ENCODE data around the gene GALNTL6. TPM values are rescaled to one million over a fixed set of nuclear protein-coding genes. Genes with fewer than 3 reads are reported as not detected.

The GALNTL6 gene
- total and polyA plus RNA-seq, 7 experiments from 2014 or later, result not detected

GRCh38 chr4:172009446-172010230 lies 196.4 kb downstream of the GALNTL6 start:
- Mint-ChIP-seq H3K27me3 (no peaks in the 10 kb centered on the region), H3K4me3 (no peak overlapping the region), H3K27ac (no peak overlapping the region), H3K36me3 (no peaks in the 10 kb centered on the region), H3K4me1 (peaks cover 0 to 3% (median 0%) of the 10 kb centered on the region in 7 donors), H3K9me3 (peaks cover 0 to 22% (median 3%) of the 10 kb centered on the region in 11 donors)
- H3K4me3 ChIP-seq (ENCODE audit: low read length), result no peak overlapping the region
- no peak for ATAC-seq
- H3K27ac ChIP-seq (ENCODE audit: low read depth, low read length), result no peak overlapping the region
- no peak for DNase-seq
- H3K36me3 ChIP-seq (ENCODE audit: control insufficient read depth in 2 of 3, insufficient read depth in 3 of 3, low read length in 3 of 3), result no peaks in the 10 kb centered on the region
- H3K27me3 ChIP-seq (ENCODE audit: control insufficient read depth in 2 of 2, insufficient read depth in 2 of 2, low read length in 2 of 2), result no peaks in the 10 kb centered on the region
- H3K9me3 ChIP-seq (ENCODE audit: control insufficient read depth in 2 of 3, low read length in 3 of 3), result no peaks in the 10 kb centered on the region
- POLR2A ChIA-PET, result interaction anchor here (0.9 kb wide), 1 partner anchor 34 kb away, joined by 3 read pairs; no protein-coding TSS in a partner anchor
- CTCF ChIA-PET, result no interaction called here
- H3K4me1 ChIP-seq (ENCODE audit: control insufficient read depth in 2 of 2, insufficient read depth in 2 of 2, low read length in 2 of 2), result no peaks in the 10 kb centered on the region
- intact Hi-C loops (cut with micrococcal nuclease), result no loop called here

- H3K27me3 Mint-ChIP-seq, result no peaks in the 10 kb centered on the region
- ChIA-PET CTCF (no interaction called here), POLR2A (no interaction called here)
- intact Hi-C loops (cut with micrococcal nuclease), result no loop called here
- ATAC-seq (no peak), DNase-seq (no peak)
- no peak overlapping the region for H3K27ac ChIP-seq (ENCODE audit: low read depth, low read length)
- no peaks in the 10 kb centered on the region for H3K36me3 ChIP-seq (ENCODE audit: control insufficient read depth in 2 of 3, insufficient read depth in 3 of 3, low read length in 3 of 3)
- peaks cover 0 to 29% (median 4%) of the 10 kb centered on the region in 11 donors for H3K9me3 Mint-ChIP-seq
- H3K4me1 ChIP-seq (ENCODE audit: control insufficient read depth in 2 of 2, insufficient read depth in 2 of 2, low read length in 2 of 2), result no peaks in the 10 kb centered on the region
- H3K27ac Mint-ChIP-seq, result no peak overlapping the region
- peaks cover 0 to 3% (median 0%) of the 10 kb centered on the region in 7 donors for H3K4me1 Mint-ChIP-seq
- H3K4me3 Mint-ChIP-seq, result no peak overlapping the region
- H3K27me3 ChIP-seq (ENCODE audit: control insufficient read depth in 2 of 2, insufficient read depth in 2 of 2, low read length in 2 of 2), result no peaks in the 10 kb centered on the region
- no peaks in the 10 kb centered on the region for H3K36me3 Mint-ChIP-seq
- no peaks in the 10 kb centered on the region for H3K9me3 ChIP-seq (ENCODE audit: control insufficient read depth in 2 of 3, low read length in 3 of 3)
- H3K4me3 ChIP-seq (ENCODE audit: low read length), result no peak overlapping the region
These were observed 198.0 kb downstream of the GALNTL6 start for GRCh38 chr4:172011196-172011595.

GRCh38 chr4:172018358-172018757 lies 205.2 kb downstream of the GALNTL6 start:
- Mint-ChIP-seq H3K27ac (no peak overlapping the region), H3K9me3 (peaks cover 0 to 32% (median 7%) of the 10 kb centered on the region in 11 donors), H3K4me3 (no peak overlapping the region), H3K36me3 (no peaks in the 10 kb centered on the region), H3K4me1 (no peaks in the 10 kb centered on the region), H3K27me3 (no peaks in the 10 kb centered on the region)
- Histone ChIP-seq H3K36me3 (ENCODE audit: control insufficient read depth in 2 of 3, insufficient read depth in 3 of 3, low read length in 3 of 3) (no peaks in the 10 kb centered on the region), H3K27me3 (ENCODE audit: control insufficient read depth in 2 of 2, insufficient read depth in 2 of 2, low read length in 2 of 2) (no peaks in the 10 kb centered on the region), H3K4me1 (ENCODE audit: control insufficient read depth in 2 of 2, insufficient read depth in 2 of 2, low read length in 2 of 2) (no peaks in the 10 kb centered on the region), H3K27ac (ENCODE audit: low read depth, low read length) (no peak overlapping the region), H3K4me3 (ENCODE audit: low read length) (no peak overlapping the region), H3K9me3 (ENCODE audit: control insufficient read depth in 2 of 3, low read length in 3 of 3) (no peaks in the 10 kb centered on the region)
- intact Hi-C loops (cut with micrococcal nuclease), result no loop called here
- DNase-seq (no peak), ATAC-seq (no peak)
- POLR2A ChIA-PET, result no interaction called here
- CTCF ChIA-PET, result no interaction called here

GRCh38 chr4:172035562-172035961 lies 222.4 kb downstream of the GALNTL6 start:
- H3K27ac ChIP-seq (ENCODE audit: low read depth, low read length), result no peak overlapping the region
- Mint-ChIP-seq H3K4me1 (no peaks in the 10 kb centered on the region), H3K27ac (no peak overlapping the region), H3K4me3 (no peak overlapping the region), H3K27me3 (no peaks in the 10 kb centered on the region), H3K9me3 (peaks cover 0 to 4% (median 0%) of the 10 kb centered on the region in 11 donors), H3K36me3 (no peaks in the 10 kb centered on the region)
- no peaks in the 10 kb centered on the region for H3K9me3 ChIP-seq (ENCODE audit: control insufficient read depth in 2 of 3, low read length in 3 of 3)
- no peaks in the 10 kb centered on the region for H3K36me3 ChIP-seq (ENCODE audit: control insufficient read depth in 2 of 3, insufficient read depth in 3 of 3, low read length in 3 of 3)
- no peaks in the 10 kb centered on the region for H3K4me1 ChIP-seq (ENCODE audit: control insufficient read depth in 2 of 2, insufficient read depth in 2 of 2, low read length in 2 of 2)
- POLR2A ChIA-PET, result no interaction called here
- CTCF ChIA-PET, result no interaction called here
- ATAC-seq, result no peak
- intact Hi-C loops (cut with micrococcal nuclease), result no loop called here
- H3K27me3 ChIP-seq (ENCODE audit: control insufficient read depth in 2 of 2, insufficient read depth in 2 of 2, low read length in 2 of 2), result no peaks in the 10 kb centered on the region
- no peak overlapping the region for H3K4me3 ChIP-seq (ENCODE audit: low read length)
- no peak for DNase-seq

- no peaks in the 10 kb centered on the region for H3K4me1 Mint-ChIP-seq
- no peaks in the 10 kb centered on the region for H3K36me3 Mint-ChIP-seq
- DNase-seq (no peak), ATAC-seq (no peak)
- H3K27me3 Mint-ChIP-seq, result no peaks in the 10 kb centered on the region
- H3K27ac Mint-ChIP-seq, result no peak overlapping the region
- Histone ChIP-seq H3K4me1 (ENCODE audit: control insufficient read depth in 2 of 2, insufficient read depth in 2 of 2, low read length in 2 of 2) (no peaks in the 10 kb centered on the region), H3K27ac (ENCODE audit: low read depth, low read length) (no peak overlapping the region), H3K4me3 (ENCODE audit: low read length) (no peak overlapping the region), H3K9me3 (ENCODE audit: control insufficient read depth in 2 of 3, low read length in 3 of 3) (no peaks in the 10 kb centered on the region), H3K27me3 (ENCODE audit: control insufficient read depth in 2 of 2, insufficient read depth in 2 of 2, low read length in 2 of 2) (no peaks in the 10 kb centered on the region), H3K36me3 (ENCODE audit: control insufficient read depth in 2 of 3, insufficient read depth in 3 of 3, low read length in 3 of 3) (no peaks in the 10 kb centered on the region)
- intact Hi-C loops (cut with micrococcal nuclease), result no loop called here
- no peak overlapping the region for H3K4me3 Mint-ChIP-seq
- POLR2A ChIA-PET, result no interaction called here
- CTCF ChIA-PET, result no interaction called here
- peaks cover 0 to 4% (median 0%) of the 10 kb centered on the region in 11 donors for H3K9me3 Mint-ChIP-seq
These were observed 227.6 kb downstream of the GALNTL6 start for GRCh38 chr4:172040766-172041165.

- H3K27me3 Mint-ChIP-seq, result no peaks in the 10 kb centered on the region
- Histone ChIP-seq H3K36me3 (ENCODE audit: control insufficient read depth in 2 of 3, insufficient read depth in 3 of 3, low read length in 3 of 3) (no peaks in the 10 kb centered on the region), H3K27me3 (ENCODE audit: control insufficient read depth in 2 of 2, insufficient read depth in 2 of 2, low read length in 2 of 2) (no peaks in the 10 kb centered on the region), H3K4me1 (ENCODE audit: control insufficient read depth in 2 of 2, insufficient read depth in 2 of 2, low read length in 2 of 2) (no peaks in the 10 kb centered on the region), H3K27ac (ENCODE audit: low read depth, low read length) (no peak overlapping the region), H3K4me3 (ENCODE audit: low read length) (no peak overlapping the region), H3K9me3 (ENCODE audit: control insufficient read depth in 2 of 3, low read length in 3 of 3) (no peaks in the 10 kb centered on the region)
- H3K9me3 Mint-ChIP-seq, result peaks cover 0 to 10% (median 0%) of the 10 kb centered on the region in 11 donors
- ChIA-PET CTCF (no interaction called here), POLR2A (no interaction called here)
- H3K36me3 Mint-ChIP-seq, result no peaks in the 10 kb centered on the region
- no peak overlapping the region for H3K4me3 Mint-ChIP-seq
- intact Hi-C loops (cut with micrococcal nuclease), result no loop called here
- no peak overlapping the region for H3K27ac Mint-ChIP-seq
- DNase-seq (no peak), ATAC-seq (no peak)
- H3K4me1 Mint-ChIP-seq, result no peaks in the 10 kb centered on the region
These were observed 229.5 kb downstream of the GALNTL6 start for GRCh38 chr4:172042714-172043114.

- intact Hi-C loops (cut with micrococcal nuclease), result no loop called here
- Histone ChIP-seq H3K9me3 (ENCODE audit: control insufficient read depth in 2 of 3, low read length in 3 of 3) (no peaks in the 10 kb centered on the region), H3K27me3 (ENCODE audit: control insufficient read depth in 2 of 2, insufficient read depth in 2 of 2, low read length in 2 of 2) (no peaks in the 10 kb centered on the region), H3K4me1 (ENCODE audit: control insufficient read depth in 2 of 2, insufficient read depth in 2 of 2, low read length in 2 of 2) (no peaks in the 10 kb centered on the region), H3K36me3 (ENCODE audit: control insufficient read depth in 2 of 3, insufficient read depth in 3 of 3, low read length in 3 of 3) (no peaks in the 10 kb centered on the region), H3K4me3 (ENCODE audit: low read length) (no peak overlapping the region), H3K27ac (ENCODE audit: low read depth, low read length) (no peak overlapping the region)
- no peak for ATAC-seq
- Mint-ChIP-seq H3K4me3 (no peak overlapping the region), H3K27me3 (no peaks in the 10 kb centered on the region), H3K36me3 (no peaks in the 10 kb centered on the region), H3K9me3 (peaks cover 0 to 5% (median 2%) of the 10 kb centered on the region in 11 donors), H3K4me1 (no peaks in the 10 kb centered on the region), H3K27ac (no peak overlapping the region)
- ChIA-PET POLR2A (no interaction called here), CTCF (no interaction called here)
- no peak for DNase-seq
These were observed 232.8 kb downstream of the GALNTL6 start for GRCh38 chr4:172045981-172046380.

All from naive thymus-derived CD4-positive, alpha-beta T cell (primary cell).